Hematopoietic multipotent progenitor cell treated with erythropoietin and hydrocortisone succinate and interleukin-3 and kit ligand, for 8 days (in vitro differentiated cells): Measurements from ENCODE around the gene NEK4.

Experiments used
- DNase-seq: peaks from one replicate; pipeline ENCODE4 v3.0.0-alpha.2; 2015

NEK4 gene

DNA sequence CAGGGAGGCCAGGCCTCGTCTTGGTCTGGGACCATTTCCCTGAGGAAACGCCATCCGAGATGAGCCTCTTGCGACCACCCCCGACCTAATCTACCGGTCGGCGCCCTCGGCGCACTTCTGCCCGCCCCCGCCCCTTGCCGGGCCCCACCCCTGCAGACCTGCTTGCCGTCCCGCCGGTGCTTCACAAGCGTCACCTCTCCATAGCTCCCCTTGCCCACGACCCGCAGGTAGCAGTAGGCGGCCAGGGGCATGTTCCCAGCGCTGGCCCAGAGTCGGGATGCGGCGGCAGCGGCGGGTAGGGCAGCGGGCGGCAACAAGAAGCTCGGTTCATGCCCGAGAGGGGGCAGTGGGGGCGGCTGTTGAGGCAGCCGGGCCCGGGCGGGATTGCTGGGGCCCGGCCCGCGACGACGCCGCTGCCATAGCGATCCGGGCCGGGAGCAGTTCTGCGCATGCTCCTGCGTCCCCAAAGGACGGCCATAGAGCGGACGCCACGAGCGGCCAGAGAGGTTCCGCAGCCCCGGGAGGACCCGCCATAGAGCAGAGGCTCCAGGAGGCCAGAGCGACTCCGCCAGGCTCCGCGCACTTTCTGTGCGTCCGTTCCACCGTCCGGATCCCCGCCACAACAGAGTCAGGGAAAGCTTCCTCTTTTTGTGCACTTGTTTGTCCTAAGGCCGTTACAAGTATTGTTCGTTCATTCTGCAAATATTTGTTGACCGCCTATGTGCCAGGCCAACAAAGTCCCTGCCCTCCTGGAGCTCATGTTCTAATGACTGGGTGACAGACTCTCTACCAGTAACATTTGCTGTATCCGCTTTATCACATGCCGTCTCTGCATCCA lies at the start of gene NEK4:
Gene NEK4 (minus strand): TSS at position 445 of the 838 bp plus-strand sequence. CDS start 194 bp downstream, at position 251.
- peak; percentile 93 for DNase-seq

DNA sequence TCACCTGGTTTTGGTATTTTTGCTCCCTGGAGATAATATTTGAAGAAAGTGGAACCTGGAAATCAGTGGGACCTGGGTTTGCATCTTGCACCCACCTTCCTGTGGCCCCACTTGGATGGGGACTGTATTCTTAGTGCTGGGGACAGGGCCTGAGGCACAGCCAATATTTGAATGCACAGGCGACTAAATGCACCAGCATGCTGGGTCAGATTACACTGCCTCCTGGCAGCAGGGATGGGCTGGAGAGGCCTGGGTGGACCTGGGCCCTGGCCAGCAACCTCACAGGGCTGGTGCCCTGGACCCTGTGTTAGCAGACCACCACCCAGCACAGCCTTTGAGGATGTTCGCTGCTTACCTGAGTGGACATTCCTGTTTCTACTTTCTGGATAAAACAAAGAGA lies 49.2 kb upstream of the NEK4 start:
- DNase-seq, result no peak

DNA sequence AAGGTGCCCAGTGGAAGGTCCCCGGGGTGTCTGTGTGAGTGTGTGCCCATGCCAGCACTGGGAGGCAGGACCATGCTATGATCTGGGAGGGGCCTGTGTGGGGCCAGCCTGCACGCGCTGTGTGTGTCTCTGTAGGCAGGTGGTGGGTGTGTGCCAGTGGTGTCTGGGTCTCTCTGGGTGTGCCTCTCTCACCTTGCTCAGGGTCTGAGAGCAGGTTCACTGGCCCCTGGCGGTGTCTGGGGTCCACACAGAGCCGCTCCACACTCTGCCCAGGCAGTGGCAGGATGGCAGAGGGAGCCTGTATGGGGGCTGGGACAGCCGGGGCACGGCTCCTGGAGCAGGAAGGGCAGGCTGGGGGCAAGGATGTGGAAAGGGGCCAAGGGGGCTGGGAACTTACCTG lies 47.1 kb upstream of the NEK4 start:
- DNase-seq, result no peak

DNA sequence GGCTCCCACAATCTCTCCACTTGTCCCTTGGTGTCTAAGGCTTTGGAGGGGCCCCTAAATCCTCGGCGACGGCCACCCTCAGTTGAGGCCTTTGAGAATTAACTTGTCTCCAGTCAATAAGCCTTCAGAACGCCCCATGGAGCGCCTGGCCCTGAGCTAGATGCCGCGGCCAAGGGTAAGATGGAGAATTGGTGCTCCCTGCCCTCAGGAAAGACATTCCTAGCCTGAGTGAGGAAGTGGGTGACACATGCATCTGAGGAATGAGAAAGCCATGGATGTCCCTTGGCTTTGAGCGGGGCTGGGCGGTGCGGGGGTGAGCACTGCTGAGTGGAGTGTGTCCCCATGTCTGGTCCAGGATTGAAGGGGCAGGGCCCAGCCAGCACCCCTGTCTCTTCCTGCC lies 46.5 kb upstream of the NEK4 start:
- DNase-seq, result no peak

DNA sequence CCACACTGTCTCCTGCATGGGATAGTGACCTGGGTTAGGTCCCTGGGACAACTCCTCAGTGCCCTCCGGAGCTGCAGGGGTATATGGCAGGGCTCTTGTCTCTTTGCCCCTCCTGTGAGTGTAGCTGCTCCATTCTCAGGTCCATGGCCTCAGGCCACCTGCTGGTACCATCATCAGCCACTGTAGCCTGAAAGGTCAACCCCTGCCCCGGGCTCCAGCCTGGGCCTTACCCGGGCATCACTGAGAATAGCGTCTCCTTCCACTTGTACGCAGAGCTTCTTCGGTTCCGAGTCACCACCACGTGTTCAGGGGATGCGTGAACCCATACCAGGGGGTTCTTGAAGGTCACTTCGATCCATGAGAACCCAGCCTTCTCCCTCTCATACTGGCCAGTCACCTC lies 45.9 kb upstream of the NEK4 start:
- no peak for DNase-seq

DNA sequence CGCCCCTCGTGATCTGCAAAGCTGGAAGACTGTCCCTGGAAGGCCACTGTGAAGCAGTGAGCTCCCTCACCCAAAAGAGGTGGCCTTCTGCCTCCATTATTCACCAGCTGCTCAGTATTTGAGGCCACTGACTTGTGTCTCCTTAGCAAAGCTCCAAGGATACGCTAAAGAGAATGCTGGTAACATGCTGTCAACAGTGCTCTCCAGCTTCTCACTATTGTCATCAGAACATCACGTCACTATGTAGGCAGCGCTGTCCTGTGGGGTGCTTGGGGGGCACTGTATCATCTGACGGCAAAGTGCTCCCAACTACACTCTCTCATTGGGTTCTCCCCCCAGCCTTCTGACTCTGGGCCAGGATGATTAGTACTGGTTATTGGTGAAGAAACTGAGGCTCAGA lies 45.5 kb upstream of the NEK4 start:
- DNase-seq, result no peak

DNA sequence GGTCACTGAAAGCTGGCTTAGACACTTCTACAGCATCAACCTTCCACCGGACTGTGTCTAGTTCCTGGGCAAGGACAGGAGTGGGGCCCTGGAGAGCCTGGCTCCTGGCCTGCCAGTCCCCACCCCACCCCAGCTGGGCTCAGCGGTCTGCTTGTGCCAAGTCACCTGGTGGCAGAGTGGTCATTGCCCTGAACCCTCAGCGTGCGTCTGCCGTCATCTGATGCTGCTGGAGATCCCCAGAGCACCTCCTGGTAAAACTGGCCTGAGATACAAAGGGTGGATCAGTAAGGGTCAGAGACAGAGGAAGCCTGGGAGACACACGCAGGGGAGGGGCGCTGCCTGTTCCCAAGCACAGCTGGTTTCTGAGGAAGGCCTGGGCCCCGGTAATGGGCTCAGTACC lies 43.1 kb upstream of the NEK4 start:
- DNase-seq, result no peak

DNA sequence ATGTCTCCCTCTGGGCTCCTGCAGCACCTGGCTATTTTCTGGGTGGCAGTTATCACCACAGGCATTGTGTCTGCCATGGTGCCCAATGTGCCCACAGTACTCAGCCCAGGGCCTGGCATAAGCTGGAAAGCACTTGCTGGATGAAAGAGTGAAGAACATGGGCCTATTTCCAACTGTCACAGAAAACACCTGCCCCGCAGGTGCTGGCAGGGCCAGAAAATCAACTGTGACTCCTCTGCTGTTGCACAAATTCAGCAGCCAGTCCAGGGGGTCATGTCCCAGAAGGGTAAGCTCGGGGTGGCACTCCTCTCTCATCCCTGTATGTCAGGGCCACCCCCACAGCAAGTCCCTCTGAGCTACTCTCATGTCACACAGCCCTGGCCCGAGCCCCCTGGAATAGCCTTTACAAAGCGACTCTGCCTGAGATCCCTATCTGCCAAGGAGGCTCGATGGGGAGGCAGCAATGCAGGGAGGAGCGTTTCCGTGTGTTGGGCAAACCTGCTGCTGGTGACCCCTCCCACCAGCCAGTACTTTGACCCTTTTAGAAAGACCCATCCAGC lies 40.8 kb upstream of the NEK4 start:
- DNase-seq, result no peak

DNA sequence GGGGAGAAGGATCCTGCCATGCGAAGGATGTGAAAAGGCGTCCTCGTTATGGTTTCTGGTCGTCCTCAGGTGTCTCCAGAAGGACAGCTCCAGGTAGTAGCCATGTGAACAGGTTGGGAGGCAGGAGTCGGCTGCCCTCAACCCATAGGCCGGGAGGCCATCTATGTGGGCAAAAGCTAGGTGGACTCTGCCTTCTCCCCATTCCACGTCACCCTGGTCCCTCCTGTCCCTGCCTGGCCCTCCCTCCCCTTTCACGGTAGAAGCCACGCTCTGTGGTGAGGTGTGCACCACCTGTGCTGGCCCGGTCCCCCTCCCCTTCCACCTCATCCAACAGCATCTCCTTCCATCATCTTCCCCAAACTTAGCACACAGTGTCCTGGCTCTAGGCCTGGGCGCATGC lies 40.2 kb upstream of the NEK4 start:
- no peak for DNase-seq

DNA sequence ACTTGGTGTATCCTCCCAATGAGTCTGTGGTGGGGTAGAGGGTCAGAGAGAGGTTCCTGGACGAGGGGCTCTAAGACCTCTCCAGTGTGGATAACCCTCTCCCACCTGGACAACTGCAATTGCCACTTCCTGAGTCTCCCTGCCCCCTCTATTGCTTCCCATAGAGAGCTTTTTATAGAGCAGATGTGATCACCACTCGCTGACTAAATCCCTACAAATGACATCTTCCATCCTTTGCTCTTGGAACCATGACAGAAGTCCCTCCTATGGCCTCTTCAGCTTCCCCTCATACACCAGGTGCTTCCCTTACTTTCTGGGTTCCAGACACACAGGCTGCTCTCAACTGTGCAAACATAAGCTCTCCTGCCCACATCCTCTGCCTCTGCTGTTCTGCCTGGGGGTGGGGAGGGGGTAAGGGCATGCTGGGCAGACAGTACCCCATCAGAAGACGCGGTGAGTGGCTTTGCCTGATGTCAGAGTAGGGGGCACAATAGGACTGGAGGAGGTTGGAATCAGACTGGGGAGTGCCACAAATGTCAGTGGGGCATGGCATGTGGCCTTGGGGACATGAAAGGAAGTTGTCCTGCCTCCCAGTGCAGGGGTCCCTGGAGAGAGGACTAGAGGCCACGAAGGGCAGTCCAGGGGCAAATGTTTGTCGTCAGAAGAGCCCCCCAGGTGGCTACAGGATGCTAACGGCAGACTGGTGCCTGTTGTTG lies 39.1 kb upstream of the NEK4 start:
- DNase-seq, result no peak

DNA sequence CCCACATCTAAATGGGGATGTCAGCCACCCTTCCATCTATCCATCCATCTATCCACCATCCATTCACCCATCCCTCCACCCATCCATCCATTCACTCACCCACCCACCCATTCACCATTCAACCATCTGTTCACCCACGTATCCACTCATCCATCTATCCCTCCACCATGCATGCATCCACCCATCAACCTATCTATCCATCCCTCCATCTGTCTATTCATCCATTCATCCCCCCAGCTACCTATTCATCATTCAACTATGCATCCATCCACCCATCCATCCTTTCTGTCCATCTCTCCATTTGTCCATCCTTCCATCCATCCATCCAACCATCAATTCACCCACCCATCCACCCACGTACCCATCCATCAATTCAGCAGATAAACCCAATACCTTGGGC lies 38.4 kb upstream of the NEK4 start:
- no peak for DNase-seq

DNA sequence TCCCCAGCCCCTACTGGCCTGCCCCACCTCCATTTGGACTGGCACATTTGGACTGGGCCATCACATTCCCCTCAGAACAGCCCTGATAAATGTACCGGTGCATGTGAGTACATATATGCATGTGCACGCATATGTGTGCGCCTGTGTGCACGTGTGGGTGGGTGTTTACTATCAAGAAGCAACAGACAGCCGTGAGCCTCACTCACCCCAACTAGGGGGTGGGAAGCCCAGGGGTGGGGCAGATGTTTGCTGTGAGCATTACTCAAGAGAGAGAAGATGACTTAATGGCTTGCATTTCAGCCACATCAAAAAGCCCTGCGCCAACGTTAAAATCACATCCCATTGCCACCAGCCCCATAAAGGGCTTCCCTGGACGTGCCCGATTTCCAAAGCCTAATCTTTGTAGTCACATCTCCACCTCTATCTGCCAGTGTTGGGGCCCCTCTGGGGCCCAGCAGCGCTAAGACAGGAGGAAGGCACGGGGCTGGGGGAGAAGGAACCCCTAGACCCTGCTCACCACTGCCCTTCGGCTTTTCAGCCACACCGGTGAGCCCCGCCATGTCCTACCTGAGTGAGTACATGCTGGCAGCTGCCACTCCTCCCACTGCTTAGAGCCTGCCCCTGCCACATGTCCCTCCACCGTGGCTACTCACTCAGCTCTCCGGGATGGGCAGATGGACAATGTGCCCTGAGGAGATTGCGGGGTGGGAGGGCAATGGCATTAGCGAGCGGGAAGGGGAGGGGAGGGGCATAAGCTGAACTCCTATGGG lies 34.7 kb upstream of the NEK4 start:
- no peak for DNase-seq

DNA sequence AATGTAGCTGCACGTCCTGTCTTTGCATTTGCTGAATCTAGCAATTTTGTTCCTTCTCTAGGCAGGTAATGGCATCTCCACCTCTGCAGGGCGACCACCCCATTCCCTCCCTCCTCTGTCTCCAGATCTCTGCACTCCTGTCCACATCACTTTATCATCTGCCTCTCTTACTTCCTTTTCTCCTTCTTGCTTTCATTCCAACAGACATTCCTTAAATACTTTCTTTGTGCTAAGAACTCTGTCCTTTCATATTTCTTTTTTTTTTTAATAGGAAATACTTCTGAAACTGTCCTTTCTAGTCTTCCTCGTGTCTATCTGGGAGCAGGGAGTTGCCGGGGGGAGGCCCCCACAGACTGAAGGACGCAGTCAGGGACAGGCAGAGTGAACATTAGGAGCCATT lies 31.1 kb upstream of the NEK4 start:
- no peak for DNase-seq

DNA sequence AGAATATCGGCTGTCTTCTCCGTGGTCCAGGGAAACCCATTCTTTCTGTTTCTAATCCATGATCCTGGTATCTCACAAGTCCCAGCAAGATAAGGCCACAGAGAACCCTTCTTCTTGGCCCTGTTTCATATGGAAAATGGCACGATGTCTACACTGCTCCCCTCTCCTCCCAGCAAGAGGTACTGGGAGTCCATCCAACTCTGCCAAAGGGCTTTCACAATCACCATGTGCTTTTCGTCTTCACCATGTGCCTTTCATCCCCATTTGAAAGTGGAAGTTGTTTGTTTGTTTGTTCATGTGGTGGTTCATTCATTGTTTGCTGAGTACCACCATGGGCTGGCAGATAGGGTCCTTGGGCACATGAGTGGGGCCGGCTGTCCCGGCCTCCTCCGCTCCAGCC lies 29.3 kb upstream of the NEK4 start:
- no peak for DNase-seq

DNA sequence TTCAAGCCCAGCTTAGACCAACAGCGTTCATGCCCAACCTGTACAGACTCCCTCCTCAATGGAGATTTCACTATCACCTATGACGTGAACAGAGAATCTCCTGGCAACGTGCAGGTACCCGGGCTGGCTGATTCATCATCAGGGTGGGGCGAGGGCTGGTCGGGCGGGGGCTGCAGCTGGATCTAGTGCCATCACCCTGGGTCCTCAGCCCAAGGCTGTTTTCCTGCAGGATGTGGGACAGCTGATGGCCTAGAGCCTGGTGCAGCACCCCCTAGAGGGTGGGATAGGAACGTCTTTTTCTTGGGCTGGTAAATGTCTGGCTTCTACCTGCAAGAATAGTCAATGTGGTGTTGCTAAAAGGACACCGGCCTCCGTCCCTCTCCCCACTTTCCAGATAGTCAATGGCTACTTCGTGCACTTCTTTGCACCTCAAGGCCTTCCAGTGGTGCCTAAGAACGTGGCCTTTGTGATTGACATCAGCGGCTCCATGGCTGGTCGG lies 28.3 kb upstream of the NEK4 start:
- peak; percentile 35 for DNase-seq

DNA sequence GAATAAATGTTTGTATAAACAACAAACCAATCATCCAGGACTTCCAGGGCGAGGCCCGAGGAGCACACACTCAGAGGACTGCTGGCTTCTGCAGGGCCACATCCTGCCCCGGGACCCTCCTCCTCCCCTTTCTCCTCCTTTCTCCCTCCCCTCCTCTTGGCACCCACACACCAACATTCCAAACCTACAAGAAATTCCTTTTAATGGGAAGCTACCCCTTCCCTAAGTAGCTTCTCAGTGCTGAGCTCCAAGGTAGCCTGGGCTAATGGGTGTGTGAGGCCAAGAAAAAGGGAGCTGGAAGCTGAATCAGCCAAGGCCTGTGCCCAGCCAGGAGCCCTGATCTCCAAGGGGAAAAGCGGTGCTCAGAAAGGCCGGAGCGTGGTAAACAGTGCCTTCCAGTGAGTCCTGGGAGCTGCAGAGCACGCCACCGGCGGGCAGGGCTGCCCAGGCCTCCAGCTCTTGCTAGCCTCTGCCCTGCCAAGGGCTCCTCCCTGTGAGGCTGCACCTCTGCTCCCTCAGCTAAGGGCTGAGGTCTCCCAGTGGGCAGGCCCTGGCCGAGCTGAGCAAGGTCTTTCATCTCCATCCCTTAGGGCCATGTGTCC lies 27.7 kb upstream of the NEK4 start:
- no peak for DNase-seq

DNA sequence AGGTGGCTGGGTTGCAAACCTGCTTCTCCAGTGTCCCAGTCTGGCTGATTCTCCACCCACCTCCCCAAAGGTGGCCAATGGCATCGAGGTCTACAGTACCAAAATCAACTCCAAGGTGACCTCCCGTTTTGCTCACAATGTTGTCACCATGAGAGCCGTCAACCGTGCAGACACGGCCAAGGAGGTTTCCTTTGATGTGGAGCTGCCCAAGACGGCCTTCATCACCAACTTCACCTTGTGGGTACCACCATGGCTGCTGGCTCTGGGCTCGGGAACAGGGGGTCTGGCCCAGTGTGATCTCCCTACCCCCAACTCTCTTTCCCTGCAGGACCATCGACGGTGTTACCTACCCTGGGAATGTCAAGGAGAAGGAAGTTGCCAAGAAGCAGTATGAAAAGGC lies 25.7 kb upstream of the NEK4 start:
- DNase-seq, result no peak

DNA sequence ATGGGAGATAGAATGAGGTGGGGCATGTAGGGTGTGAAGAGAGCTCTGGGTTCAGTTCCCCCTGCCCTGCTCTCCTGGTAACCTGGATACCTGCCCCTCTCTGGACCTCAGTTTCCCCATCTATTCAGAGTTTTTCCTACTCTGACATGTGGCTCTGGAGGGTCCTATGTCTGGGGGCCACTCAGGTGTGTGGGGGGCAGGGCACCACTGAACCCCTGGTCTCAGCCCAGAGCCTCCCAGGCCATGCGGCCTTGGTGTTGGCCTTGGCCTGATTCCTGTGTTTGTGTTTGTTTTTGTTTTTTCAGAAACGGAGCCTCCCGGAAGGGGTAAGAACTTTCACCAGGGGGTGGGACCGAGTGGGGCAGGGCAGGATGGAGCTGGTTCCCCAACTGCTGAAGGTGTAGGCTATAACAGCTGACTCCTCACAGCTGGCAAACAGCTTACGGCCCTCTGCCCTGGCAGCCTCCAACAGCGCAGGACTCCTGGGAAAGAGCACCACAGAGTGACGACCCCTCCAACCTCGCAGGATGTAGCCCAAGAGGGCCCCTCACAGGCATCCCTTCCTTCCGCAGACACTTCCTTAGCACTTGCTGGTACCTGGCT lies 24.7 kb upstream of the NEK4 start:
- DNase-seq, result no peak

DNA sequence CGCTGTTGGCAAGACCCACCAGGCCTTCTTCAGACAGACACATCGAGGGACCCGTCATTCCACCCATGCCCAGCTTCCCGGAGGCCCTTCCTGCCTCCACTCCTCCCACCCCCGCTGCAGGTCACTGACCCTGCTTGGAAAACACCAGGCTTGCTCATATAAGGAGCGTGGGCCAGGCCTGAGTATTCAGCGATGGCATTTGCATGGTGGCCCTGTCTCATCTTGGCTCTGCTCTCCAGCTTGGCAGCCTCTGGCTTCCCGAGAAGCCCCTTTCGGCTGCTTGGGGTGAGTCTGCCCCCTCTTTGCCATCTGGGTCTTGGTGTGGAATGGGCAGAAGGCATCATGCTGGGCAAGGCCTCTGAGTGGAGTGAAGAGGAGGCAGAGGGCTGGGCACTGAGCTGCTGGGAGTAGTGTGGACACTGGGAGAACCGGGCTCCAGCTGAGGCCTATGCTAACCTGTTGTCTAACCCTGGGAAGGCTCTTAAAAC lies 23.9 kb upstream of the NEK4 start, which contains the start of gene ITIH3:
Gene ITIH3 (plus strand): TSS at position 185 of the 488 bp plus-strand sequence. CDS start 8 bp downstream, at position 193.
- no peak for DNase-seq

DNA sequence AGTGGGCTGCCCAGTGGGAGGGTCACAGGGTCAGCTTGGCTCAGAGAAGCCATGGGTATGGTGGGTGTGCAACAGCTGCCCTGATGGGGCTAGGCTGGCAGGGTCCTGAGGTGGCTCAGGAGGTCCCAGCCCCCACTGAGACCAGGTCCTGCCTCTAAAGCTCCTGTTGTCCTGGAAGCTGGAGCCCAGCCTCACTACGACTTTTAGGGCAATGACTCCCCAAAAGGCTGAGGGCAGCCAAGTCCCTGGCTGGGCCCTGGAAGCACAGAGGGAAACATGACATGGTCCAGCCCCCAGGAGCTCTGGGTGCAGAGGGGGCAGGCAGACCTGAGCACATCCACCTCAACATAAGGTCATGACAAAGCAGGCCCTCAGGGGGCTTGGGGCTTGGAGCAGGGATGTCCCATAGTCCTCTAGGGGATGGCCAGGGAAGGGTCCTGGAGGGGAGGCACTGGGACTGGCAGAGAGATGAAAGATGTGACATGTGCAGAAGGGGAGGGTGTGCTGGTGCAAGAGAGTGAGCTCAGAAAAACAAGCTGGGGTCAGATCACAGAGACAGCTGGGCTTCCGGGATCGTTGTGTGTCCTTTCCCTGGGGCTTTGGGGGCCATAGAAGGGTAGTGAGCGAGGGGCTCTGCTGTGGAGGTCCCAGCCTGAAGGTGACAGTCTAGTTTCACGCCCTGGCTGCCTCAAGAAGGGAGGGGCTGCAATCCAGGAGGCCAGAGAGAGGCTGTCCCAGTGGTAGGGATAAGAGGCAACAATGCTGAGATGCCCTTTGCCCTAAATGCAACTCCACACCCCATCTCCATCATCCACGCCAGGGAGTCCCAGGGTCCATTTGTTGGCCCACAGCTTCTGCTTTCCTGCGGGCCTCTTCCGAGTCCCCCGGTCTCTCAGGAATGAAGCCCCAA lies 23.2 kb upstream of the NEK4 start:
- no peak for DNase-seq
